GM21737 (cell line): ENCODE data around the gene VWA5B1.

Source experiments
- ATAC-seq: cut with Tn5 transposase; IDR thresholded peaks from one replicate; pipeline ENCODE4 v1.9.1; 2021; ENCODE audit warnings: mild to moderate bottlenecking, moderate library complexity; ENCODE audit not compliant: unreplicated experiment

VWA5B1 gene

GRCh38 chr1:20365421-20366055 lies 74.9 kb downstream of the VWA5B1 start:
- ATAC-seq: no peak

- ATAC-seq: no peak
Measured at GRCh38 chr1:20366056-20366462, 75.4 kb downstream of the VWA5B1 start.

GRCh38 chr1:20366463-20367115 lies 75.9 kb downstream of the VWA5B1 start:
- ATAC-seq: no peak

DNA sequence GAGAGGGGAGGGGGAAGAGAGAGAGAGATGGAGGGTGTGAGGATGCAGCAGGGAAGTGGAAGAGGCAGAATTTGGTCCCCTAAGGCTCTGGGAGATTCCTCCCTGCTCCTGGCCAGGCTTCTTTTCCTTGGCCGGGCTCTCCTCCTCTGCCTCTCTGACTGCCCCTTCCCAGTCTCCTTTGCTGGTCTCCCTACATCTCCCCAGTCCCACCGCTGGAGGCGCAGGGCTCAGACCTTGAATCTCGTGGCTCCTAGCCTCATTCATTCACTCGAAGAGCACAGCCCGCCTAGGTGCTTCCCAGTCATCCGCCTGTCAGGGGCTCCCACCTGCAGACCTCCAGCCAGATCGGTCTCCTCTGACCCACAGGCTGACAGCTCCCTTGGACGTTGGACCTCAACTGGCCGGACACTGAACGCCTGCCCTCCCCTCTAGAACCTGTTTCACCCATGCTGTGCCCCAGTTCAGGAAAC lies 76.5 kb downstream of the VWA5B1 start:
- no peak for ATAC-seq

DNA sequence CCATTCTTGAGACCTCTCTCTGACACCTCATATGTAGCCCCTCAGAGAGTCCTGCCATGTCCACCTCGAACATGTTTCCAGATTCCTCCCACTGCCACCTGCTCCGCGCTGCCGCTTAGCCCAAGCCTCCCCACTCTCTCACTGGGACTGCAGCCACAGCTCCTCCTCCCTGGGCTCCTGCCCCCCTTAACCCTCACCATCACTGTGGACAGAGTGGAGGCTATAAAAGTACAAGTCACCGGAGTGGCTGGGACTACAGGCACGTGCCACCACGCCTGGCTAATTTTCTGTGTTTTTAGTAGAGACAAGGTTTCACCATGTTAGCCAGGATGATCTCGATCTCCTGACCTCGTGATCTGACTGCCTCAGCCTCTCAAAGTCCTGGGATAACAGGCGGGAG lies 77.0 kb downstream of the VWA5B1 start:
- ATAC-seq: no peak

DNA sequence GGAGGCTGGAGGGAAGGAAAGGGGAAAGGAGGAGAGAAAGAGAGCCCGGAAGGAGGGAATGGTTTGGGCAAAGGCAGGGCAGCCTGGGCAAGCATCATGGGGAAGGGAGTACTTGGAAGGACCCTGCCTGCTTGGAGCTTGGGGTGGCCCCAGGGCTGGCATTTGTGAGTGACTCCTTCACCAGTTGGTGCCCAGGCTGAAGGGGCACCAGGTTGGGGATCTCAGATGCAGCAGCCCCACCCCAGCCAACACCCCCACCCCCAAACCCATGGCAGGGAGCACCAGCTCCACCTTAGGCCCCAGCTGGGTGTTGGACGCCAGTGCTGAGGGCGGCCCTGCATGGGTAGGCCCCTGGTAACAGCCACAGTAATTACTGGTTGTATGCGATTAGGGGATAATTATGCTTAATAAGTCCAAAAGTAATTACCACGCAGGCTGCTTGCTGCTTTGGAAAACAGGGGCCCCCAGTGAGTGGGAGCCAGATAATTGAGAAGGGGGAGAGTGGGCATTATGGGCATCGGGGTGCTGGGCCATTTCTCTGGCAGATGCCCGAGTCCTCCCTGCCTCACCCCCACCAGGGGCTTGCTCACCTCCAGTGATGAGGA lies 78.3 kb downstream of the VWA5B1 start:
- no peak for ATAC-seq

DNA sequence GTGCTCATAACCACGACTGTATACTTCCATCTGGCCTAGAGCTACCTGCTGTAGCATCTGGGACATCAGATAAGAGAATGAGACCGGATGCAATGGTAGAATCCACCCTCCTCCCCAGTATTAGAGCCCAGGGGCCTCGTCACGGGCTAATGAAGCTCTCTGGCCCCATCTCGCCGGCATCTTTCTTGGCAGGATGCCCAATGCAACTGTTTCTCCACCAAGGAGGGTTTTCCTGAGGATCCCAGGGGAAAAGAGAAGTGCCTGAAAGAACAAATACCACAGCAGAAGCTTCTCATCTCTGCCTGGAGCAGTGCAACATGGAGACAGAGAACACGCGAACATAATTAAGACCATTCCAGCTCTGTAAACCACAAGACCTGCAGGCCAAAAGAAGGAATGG lies 80.0 kb downstream of the VWA5B1 start:
- no peak for ATAC-seq

DNA sequence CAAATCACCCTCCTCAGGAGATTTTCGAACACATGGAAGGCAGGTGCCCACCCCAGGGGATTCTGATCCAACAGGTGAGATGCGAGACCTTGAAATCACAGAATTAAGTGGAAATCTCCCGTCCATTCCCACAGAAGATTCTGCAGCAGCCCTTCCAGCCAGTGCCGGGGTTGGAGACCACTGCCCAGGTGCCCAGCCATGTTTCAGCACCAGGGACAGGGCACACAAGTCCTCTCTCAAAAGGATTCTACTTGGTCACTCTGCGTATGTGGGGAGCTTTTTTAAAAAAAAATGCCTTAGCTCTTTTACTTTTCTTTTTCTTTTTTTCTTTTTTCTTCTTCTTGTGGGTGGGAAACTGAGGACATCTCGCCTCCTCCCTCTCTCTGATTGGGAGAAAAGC lies 80.7 kb downstream of the VWA5B1 start:
- ATAC-seq: no peak

DNA sequence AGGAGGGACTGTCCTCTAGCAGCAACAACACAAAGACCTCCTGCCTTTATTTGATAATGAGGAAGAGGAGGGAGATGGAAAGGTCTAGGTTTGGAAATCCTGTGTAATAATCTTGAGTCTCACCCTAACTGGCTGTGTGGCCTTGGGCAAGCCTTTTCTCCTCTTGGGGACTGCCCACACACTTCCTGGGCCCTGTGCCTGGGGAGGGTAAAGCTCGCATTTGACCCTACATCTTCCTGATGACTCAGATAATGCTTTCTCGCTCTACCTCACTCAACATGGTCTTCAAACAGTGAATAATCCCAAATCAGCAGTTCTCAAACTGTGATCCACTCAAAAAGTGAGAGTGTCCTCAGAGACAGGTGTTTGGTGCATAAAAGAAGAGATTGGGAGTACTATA lies 81.2 kb downstream of the VWA5B1 start:
- ATAC-seq: no peak

DNA sequence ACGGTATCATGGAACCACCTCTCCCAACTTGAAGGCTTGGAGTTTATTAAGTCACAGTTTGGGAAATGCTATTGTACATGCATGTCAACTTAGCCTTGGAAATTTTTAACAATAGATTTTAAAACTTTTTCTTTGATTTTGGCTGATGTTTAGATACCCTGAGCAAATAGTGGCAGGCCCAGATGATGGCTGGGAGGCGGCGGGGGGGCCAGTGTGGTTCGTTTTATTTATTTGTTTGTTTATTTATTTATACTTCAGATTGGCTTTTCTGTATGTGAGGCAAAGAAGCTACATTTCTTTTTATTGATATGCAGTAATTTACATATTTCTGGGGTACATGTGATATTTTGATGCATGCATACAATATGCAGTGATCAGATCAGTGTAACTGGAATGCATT lies 82.0 kb downstream of the VWA5B1 start:
- ATAC-seq: no peak

DNA sequence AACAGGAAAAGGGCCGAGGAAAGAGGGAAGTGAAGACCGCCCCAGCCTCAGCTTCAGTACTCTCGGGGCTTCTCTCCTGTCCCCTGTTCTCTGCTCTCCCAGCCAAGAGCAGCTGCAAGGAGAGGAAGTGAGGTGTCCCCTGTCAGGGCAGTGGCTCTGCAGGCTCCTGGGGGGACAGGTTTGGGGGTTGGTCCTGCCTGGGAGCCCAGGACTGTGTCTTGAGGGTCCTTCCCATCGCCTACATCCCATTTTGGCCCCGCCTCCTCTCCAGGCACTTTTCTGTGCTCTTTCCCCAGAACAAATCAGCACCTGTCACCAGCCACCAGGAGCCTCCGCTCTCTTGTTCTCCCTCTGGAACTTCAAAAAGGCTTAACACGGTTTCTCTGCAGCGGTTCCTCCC lies 82.6 kb downstream of the VWA5B1 start:
- ATAC-seq: no peak

GRCh38 chr1:20373764-20374163 lies 83.1 kb downstream of the VWA5B1 start:
- ATAC-seq: no peak

- ATAC-seq: no peak
Measured at GRCh38 chr1:20375563-20375962, 84.9 kb downstream of the VWA5B1 start.

DNA sequence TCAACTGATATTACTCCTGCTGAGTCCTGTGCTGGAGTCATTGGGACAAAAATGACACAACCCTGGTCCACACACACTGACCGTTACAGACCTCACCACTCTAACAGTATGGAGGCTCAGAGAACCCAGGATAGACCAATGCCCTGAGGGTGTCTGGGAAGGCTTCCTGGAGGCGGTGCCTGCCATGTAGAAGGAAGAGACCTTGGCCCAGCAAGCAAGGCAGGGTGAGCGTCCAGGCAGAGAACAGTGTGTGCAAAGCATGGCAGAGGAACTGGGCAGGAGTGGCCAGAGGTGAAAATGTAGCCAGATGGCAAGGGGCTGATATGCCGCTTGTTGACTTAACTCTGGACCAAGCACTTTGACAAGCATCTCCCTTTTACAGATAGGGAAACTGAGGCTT lies 85.5 kb downstream of the VWA5B1 start:
- ATAC-seq: no peak

DNA sequence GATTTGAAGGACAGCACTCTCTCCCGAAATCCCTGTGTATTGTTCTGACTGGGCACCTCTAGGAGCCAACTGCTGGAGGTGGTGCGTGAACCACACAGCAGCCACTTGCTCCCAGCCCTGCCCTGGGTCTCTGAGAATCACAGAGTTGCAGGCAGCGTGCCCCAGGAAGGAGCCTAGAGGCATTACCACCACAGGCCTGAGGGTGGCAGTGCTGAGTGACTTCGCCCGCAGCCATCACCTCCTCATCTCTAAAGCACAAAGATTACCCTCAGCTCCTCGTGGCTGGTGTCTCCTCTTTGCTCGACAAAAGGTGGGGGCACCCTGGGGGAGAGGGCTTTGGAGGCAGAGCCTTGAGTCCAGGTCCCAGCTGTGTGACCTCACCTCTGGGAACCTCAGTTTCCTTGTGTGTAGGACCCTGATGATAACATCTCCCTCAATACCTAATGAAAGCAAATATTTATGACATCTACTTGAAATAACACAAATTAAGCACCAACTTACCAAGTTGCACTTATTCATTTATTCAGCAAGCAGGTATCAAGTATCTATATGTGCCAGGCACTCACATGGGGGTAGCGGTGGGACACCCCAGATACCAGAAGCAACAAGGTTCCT lies 86.3 kb downstream of the VWA5B1 start:
- no peak for ATAC-seq

DNA sequence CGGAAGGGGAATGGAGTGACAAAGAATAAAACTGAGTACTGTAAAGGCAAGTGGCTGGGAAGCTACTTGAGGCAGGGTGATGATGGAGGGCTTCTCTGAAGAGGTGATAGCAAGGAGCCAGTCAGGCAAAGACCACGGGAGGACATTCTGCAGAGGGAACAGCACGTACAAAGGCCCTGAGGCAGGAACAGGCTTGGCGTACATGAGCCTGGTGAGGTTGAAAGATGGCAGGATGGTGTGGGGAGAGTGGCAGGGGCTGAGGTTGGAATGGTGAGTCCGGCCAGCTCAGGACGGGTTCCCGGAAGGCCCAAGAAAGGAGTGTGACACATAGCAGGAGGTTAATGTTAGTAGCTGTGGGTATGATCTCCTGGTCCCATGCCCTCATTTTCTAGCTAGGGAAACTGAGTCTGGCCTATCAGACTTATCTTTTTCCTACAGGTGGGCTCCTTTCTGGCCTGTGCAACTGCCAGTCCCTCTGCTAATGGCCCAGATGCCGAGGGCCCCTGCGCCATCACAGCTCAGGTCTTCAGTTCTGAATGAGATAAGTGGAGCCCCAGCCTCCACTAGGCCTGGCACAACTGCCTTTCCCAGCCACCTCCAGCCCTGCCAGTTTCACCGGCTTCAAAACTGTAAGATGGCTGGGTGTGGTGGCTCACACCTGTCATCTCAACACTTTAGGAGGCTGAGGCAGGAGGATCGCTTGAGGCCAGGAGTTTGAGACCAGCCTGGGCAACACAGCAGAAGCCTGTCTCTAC lies 87.0 kb downstream of the VWA5B1 start:
- ATAC-seq: no peak

DNA sequence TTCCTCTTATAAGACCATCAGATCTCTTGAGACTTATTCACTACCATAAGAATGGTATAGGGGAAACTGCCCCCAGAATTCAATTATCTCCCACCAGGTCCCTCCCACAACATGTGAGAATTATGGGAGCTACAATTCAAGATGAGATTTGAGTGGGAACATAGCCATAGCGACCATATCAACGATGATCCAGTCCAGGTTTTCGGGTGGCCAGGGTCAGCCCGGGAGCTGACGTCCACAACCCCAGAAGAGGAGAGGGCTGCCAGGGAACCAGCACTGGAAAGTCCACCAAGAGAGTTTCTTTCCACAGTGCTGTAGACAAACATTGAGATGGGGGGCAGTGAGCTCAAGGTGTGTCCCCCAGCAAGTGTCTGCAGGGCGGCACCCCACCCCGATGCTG lies 88.4 kb downstream of the VWA5B1 start:
- no peak for ATAC-seq

GRCh38 chr1:20380175-20380574 lies 89.5 kb downstream of the VWA5B1 start:
- no peak for ATAC-seq

DNA sequence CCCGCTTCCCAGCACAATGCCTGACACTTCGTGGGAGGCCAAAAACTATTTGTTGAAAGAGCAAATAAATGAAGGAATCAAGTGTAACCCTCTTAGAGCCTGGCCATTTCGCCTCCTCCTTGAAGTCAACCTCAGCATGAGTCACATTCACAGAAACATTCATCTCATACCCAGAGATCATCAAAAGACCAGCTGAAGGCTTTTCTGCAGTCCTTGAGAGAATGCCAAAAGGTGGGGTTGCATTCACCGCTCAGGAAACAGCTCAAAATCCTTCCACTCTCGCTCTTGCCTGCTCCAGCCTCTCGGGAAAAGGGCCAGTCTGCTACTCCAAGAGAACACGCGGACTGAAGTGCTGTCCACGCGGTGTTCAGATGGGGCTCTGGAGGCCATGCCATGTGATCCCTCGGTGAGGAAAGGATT lies 90.0 kb downstream of the VWA5B1 start:
- no peak for ATAC-seq

GRCh38 chr1:20381045-20381641 lies 90.5 kb downstream of the VWA5B1 start:
- ATAC-seq: no peak

DNA sequence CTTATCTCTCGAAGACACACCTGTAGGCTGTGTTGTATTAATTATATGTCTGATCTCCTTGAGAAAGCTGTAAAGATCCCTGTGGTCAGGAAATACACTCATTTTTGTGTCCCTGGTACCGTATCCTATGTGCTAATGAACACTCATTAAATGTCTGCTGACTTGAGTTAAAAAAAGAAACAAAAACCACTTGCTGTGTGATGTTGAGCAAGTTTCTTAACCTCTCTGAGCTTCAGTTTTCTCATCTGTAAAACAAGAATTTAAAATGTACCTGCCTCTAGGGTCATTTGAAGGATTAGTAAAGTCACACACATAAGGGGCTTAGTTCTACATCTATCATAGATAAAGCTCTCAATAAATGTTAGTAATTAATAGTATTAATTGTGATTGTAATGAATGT lies 91.3 kb downstream of the VWA5B1 start:
- ATAC-seq: no peak
